Stimulated activated CD8-positive, alpha-beta memory T cell treated with anti-CD3 and anti-CD28 coated beads, Interleukin-4, amount 100 ng/mL, for 24 hours (primary cell): ENCODE results near the gene GRXCR2.
"Not testable (repeated sequence)": the region's sequence is repeated elsewhere in the genome, so short reads cannot be mapped to it uniquely, and the experiment has no call there.

Experiments used
- DNase-seq: peaks from one replicate; pipeline ENCODE4 v3.0.0-alpha.2; 2020; ENCODE audit warnings: low read depth

Gene GRXCR2

GRCh38 chr5:145872914-145873313 is at the start of gene GRXCR2:
Gene GRXCR2, minus strand, starts transcription at chr5:145873014. Its CDS starts 46 bp downstream, at chr5:145872968.
- no peak for DNase-seq

- DNase-seq: no peak
These were observed 49.2 kb upstream of the GRXCR2 start for GRCh38 chr5:145922059-145922458.

DNA sequence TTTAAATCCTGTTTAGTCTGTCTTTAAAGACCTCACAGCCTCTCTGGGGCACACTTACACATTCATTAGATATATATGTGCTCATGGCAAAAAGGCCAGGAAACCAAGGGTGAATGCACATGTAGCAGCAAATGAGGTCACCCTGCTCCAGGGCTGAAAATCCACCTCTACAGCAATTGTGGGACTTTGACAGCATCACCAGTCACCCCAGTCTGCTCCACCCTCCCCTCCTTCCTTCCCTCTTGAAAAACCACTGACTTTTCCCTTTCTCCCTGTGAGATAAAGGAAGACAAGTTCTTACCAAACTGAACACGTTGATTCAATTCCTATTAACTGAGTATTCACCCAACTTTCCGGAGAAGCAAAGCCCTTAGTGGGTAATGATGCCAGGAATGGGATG is 48.4 kb upstream of the GRXCR2 start:
- no peak for DNase-seq

DNA sequence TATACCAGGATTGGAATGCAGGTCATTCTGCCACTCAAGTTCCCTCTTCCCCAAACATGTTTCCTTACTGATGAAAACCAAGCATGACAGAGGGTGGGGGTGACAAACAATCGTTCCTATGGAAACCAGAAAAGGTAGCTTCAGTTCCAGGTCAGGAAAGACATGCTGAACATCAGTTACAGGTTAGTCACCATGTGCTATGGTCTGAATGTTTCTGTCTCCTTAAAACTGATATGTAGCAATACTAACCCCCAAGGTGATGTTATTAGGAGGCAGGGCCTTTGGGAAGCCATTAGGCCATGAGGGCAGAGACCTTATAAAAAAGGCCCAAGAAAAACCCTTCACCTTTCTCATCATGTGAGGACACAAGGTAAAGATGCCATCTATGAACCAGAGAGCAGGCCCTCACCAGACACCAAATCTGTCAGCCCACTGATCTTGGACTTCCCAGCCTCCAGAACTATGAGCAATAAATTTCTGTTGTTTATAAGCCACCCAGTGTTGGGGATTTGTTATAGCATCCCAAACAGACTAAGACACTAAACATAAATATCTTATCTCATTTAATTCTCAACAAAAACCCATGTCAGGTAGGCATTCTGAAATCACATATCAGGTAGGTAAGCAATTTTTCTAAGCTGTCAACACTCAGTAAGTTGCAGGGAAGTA is 47.9 kb upstream of the GRXCR2 start:
- no peak for DNase-seq

- DNase-seq: no peak
These were observed 46.6 kb upstream of the GRXCR2 start for GRCh38 chr5:145919413-145919812.

- DNase-seq: no peak
These were observed 45.6 kb upstream of the GRXCR2 start for GRCh38 chr5:145918397-145918796.

- DNase-seq: no peak
These were observed 44.5 kb upstream of the GRXCR2 start for GRCh38 chr5:145917288-145917687.

GRCh38 chr5:145915970-145916638 is 43.3 kb upstream of the GRXCR2 start:
- DNase-seq: no peak

GRCh38 chr5:145913701-145914100 is 40.9 kb upstream of the GRXCR2 start:
- DNase-seq: no peak

DNA sequence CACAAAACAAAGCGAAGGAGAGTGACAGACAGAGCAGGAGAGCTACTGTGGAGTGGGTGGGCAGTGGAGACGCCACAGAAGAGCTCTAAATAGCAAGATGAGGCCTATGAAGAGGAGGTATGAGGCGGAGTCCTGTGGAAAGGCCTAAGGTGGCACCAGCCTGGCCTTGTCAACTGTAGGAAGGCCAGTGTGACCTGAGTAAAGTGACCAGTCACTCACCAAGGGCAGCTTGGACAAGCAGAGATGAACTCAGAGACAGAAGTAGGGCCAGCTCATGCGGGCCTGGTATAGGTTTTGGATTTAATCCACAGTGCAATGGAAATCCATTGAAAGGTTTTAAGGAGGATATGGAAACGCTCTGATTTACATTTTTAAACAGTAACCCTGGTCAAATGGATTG is 39.8 kb upstream of the GRXCR2 start:
- DNase-seq: no peak

DNA sequence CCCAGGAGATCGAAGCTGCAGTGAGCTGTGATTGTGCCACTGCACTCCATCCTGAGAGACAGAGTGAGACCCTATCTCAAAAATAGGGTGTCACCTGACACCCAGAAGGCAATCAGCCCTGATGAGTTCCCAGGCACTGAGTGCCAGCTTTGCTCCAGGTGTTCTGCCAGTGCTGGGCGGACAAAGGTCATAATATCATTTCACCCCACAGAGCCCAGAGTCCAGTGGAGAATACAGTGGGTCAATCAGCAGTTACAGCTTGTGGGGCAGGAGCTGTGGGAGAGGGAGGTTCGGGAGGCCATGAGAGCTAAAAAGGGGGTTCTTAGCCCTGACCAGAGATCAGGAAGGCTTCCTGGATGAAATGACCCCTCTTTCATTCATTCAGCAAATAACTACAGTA is 39.2 kb upstream of the GRXCR2 start:
- no peak for DNase-seq

- no peak for DNase-seq
These were observed 38.4 kb upstream of the GRXCR2 start for GRCh38 chr5:145911164-145911563.

GRCh38 chr5:145908206-145908960 is 35.6 kb upstream of the GRXCR2 start:
- DNase-seq: no peak

- no peak for DNase-seq
These were observed 33.6 kb upstream of the GRXCR2 start for GRCh38 chr5:145906401-145906800.

GRCh38 chr5:145904743-145905142 is 31.9 kb upstream of the GRXCR2 start:
- DNase-seq: no peak

GRCh38 chr5:145903867-145904266 is 31.1 kb upstream of the GRXCR2 start:
- DNase-seq: no peak

GRCh38 chr5:145903113-145903512 is 30.3 kb upstream of the GRXCR2 start:
- DNase-seq: no peak

DNA sequence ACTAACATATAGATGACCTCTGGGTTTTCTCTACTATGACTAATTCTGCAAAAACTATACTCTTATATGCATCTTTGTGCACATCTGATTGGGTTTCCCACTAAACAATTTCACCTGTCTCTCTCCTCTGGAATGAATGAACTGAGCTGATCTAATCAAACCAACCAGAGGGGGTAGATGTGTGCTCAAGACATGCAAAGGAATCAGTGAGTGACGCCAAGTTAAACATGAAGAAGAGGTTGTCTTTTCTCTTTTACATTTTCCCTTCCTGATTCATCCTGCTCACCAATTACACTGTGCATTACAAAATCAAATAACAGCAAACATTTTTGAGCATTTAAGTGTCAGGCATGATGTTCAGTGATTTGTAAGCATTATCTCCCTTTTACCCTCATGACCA is 29.6 kb upstream of the GRXCR2 start:
- DNase-seq: no peak

DNA sequence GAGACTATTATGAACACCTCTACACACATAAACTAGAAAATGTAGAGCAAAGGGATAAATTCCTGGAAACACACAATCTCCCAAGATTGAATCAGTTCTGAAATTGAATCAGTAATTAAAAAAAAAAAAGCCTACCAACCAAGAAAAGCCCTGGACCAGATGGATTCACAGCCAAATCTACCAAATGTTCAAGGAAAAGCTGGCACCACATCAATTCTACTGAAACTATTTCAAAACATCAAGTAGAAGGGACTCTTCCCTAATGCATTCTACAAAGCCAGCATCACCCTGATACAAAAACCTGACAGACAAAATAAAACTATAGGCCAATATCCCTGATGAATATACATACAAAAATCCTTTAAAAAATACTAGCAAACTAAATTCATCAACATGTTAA is 25.4 kb upstream of the GRXCR2 start:
- no peak for DNase-seq

DNA sequence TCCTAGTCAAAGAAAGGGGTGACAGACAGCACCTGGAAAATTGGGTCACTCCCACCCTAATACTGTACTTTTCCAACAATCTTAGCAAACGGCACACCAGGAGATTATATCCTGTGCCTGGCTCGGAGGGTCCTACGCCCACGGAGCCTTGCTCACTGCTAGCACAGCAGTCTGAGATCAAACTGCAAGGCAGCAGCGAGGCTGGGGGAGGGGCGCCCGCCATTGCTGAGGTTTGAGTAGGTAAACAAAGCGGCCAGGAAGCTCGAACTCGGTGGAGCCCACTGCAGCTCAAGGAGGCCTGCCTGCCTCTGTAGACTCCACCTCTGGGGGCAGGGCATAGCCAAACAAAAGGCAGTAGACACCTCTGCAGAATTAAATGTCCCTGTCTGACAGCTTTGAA is 18.6 kb upstream of the GRXCR2 start:
- DNase-seq: not testable (repeated sequence)

GRCh38 chr5:145889611-145890010 is 16.8 kb upstream of the GRXCR2 start:
- no peak for DNase-seq

- no peak for DNase-seq
These were observed 15.3 kb upstream of the GRXCR2 start for GRCh38 chr5:145887976-145888574.

DNA sequence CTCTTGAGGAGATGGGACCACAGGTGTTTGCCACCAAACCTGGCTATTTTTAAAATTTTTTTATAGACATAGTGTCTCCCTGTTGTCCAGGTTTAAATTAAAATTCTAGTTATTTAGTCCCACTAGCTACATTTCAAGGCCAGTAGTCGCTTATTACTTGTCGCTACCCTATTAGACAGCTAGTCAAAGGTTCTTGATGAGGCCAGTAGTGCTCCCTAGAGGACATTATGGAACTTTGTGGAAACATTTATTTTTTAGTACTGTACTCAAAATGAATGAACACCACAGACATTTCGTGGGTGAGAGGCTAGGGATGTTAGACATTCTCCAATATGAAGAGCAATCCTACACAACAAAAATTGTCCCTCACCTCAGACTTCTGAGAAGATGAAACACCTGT is 14.4 kb upstream of the GRXCR2 start:
- DNase-seq: no peak
